RWPE2 (cell line): Measurements from ENCODE around the gene VTI1A.
A peak's percentile ranks its signal among the peaks of the same experiment; 100 is the strongest.

Source experiments
- ATAC-seq: fragments of 200-7000 bp; cut with Tn5 transposase; 3 replicates; pipeline ENCODE4 v1.9.1; 2021; ENCODE audit warnings: low read depth
- DNase-seq: peaks from one replicate; pipeline ENCODE4 v3.0.0-alpha.2; 2020; ENCODE audit warnings: low spot score
- H3K27ac ChIP-seq: fragments of 450-650 bp; 2 replicates; pipeline ENCODE4 v1.5.1; 2017; ENCODE audit warnings: mild to moderate bottlenecking; ENCODE audit not compliant: poor library complexity, severe bottlenecking
- H3K27me3 ChIP-seq: fragments of 250-450 bp; sonication (Bioruptor Pico); 2 replicates; pipeline ENCODE4 v1.5.1; 2021; ENCODE audit warnings: mild to moderate bottlenecking, moderate library complexity; ENCODE audit not compliant: insufficient read depth, poor library complexity, severe bottlenecking
- H3K36me3 ChIP-seq: fragments of 250-450 bp; sonication (Bioruptor Pico); 2 replicates; pipeline ENCODE4 v1.5.1; 2020; ENCODE audit warnings: low read depth, mild to moderate bottlenecking, moderate library complexity
- H3K4me1 ChIP-seq: fragments of 250-450 bp; sonication (Bioruptor Pico); 2 replicates; pipeline ENCODE4 v1.5.1; 2021; ENCODE audit warnings: mild to moderate bottlenecking, moderate library complexity; ENCODE audit not compliant: insufficient read depth, poor library complexity, severe bottlenecking
- H3K4me3 ChIP-seq: fragments of 250-450 bp; sonication (Bioruptor Pico); 2 replicates; pipeline ENCODE4 v1.5.1; 2021; ENCODE audit warnings: mild to moderate bottlenecking, moderate library complexity; ENCODE audit not compliant: severe bottlenecking
- H3K9me3 ChIP-seq: fragments of 250-450 bp; sonication (Bioruptor Pico); 2 replicates; pipeline ENCODE4 v1.5.1; 2021; ENCODE audit warnings: mild to moderate bottlenecking, moderate library complexity; ENCODE audit not compliant: severe bottlenecking
- CTCF ChIP-seq: fragments of 450-650 bp; IDR thresholded peaks from one replicate; pipeline ENCODE4 v1.5.1; 2017; ENCODE audit warnings: mild to moderate bottlenecking, moderate library complexity; ENCODE audit not compliant: poor library complexity, severe bottlenecking

Gene VTI1A

DNA sequence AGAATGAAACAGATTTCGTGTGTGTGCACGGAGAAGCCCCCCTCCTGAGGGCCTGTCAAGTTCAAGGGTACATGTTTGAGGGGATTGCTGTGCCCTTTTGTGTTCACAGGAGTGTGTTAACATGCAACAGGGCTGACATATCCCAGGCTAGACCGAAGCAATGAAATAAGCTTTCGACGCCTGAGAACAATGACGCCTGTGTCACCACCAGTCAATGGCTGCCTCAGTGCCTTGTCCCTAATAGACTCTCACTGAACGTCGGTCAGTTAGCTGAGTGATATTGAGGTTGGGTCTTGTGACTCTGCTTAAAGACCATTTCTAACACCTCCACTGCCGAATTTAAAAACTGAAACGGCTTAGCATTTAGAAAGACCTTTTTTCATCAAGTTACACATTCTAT, 327.8 kb downstream of the VTI1A start:
- DNase-seq: no peak
- H3K36me3 ChIP-seq: no peaks in the 10 kb centered on the region

GRCh38 chr10:112775381-112775780, 328.4 kb downstream of the VTI1A start:
- DNase-seq (no peak), ATAC-seq (no peak)
- Histone ChIP-seq H3K9me3 (no peaks in the 10 kb centered on the region), H3K27ac (no peak overlapping the region), H3K36me3 (no peaks in the 10 kb centered on the region), H3K4me3 (no peak overlapping the region), H3K27me3 (no peaks in the 10 kb centered on the region), H3K4me1 (peaks cover 8% of the 10 kb centered on the region)
- no peak for TF ChIP-seq CTCF

More for the DNA sequence above, 327.8 kb downstream of the VTI1A start:
- no peak for ATAC-seq
- no peaks in the 10 kb centered on the region for H3K27me3 ChIP-seq
- no peaks in the 10 kb centered on the region for H3K9me3 ChIP-seq
- H3K4me3 ChIP-seq: no peak overlapping the region
- H3K27ac ChIP-seq: no peak overlapping the region
- H3K4me1 ChIP-seq: peaks cover 8% of the 10 kb centered on the region
- no peak for TF ChIP-seq CTCF

GRCh38 chr10:112775892-112776674, 329.1 kb downstream of the VTI1A start:
- Histone ChIP-seq H3K36me3 (no peaks in the 10 kb centered on the region), H3K27ac (no peak overlapping the region), H3K4me3 (no peak overlapping the region), H3K4me1 (peaks cover 8% of the 10 kb centered on the region), H3K9me3 (no peaks in the 10 kb centered on the region), H3K27me3 (no peaks in the 10 kb centered on the region)
- no peak for TF ChIP-seq CTCF
- no peak for ATAC-seq
- DNase-seq: no peak

- Histone ChIP-seq H3K4me3 (no peak overlapping the region), H3K27me3 (no peaks in the 10 kb centered on the region), H3K27ac (no peak overlapping the region), H3K9me3 (no peaks in the 10 kb centered on the region), H3K36me3 (no peaks in the 10 kb centered on the region), H3K4me1 (peaks cover 8% of the 10 kb centered on the region)
- ATAC-seq (peak; percentile 66; the same call in 2 of the 3 replicates), DNase-seq (no peak)
- no peak for TF ChIP-seq CTCF
Observed at GRCh38 chr10:112778579-112778978, 331.6 kb downstream of the VTI1A start.

DNA sequence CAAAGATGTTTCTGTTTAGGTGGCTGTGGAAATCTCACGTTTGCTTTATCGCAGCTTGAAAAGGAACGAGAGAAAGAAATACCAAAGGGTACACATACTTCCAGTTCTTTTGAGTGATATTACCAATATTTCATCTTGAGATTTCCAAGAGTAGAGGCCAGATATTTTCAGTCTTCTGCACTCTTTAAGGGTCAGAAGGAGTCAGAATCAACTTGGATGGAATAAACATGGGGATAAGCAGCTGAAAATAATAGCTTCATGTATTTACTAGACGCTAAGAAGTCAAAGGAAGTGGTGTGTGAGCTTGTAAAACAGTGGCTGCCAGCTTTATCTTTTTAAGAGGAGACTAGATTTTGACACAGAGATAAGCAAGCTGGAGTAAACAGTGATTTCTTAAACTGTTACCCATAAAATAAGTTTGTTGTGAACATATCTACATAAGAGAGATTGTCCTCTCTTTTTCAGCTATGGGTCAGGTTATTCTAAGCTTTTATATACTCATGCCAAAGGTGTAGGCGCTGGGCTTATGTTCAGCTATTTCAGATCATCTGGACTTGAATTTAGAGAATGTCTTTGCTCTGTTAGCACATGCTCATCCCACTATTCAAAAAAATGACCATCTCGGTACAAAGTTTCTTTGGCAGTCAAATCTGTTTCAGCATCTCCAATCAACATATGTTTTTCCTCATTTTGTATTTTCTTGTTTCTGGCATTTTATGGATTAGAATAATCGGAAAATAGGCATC, 332.2 kb downstream of the VTI1A start:
- ATAC-seq (no peak), DNase-seq (no peak)
- no peak for TF ChIP-seq CTCF
- no peaks in the 10 kb centered on the region for H3K27me3 ChIP-seq
- peaks cover 8% of the 10 kb centered on the region for H3K4me1 ChIP-seq
- no peak overlapping the region for H3K4me3 ChIP-seq
- no peaks in the 10 kb centered on the region for H3K9me3 ChIP-seq
- H3K27ac ChIP-seq: no peak overlapping the region
- H3K36me3 ChIP-seq: no peaks in the 10 kb centered on the region
